GM19463 (cell line): ENCODE data around the gene PCBP2.

Experiments
- ATAC-seq: cut with Tn5 transposase; IDR thresholded peaks from one replicate; pipeline ENCODE4 v1.9.1; 2021; ENCODE audit warnings: mild to moderate bottlenecking, moderate library complexity; ENCODE audit not compliant: unreplicated experiment

Gene PCBP2

DNA sequence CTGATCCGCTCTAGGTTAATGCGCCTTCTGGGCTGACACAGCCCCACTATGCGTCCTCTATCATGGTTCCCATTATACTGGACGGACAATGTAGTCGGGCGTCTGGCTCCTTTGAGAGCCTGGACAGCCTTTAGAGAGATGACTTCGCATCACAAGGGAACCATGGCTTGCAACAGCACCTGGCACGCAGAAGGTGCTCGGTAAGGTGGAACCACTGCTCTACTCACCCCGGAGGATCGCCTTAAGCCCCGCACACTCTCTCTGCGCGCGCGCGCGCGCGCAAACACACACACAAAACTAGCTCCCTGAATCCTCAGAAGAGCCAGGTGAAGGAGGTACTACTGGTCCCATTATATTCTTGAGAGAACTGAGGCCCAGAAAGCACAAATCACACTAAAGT lies 40.3 kb downstream of the PCBP2 start:
- no peak for ATAC-seq

DNA sequence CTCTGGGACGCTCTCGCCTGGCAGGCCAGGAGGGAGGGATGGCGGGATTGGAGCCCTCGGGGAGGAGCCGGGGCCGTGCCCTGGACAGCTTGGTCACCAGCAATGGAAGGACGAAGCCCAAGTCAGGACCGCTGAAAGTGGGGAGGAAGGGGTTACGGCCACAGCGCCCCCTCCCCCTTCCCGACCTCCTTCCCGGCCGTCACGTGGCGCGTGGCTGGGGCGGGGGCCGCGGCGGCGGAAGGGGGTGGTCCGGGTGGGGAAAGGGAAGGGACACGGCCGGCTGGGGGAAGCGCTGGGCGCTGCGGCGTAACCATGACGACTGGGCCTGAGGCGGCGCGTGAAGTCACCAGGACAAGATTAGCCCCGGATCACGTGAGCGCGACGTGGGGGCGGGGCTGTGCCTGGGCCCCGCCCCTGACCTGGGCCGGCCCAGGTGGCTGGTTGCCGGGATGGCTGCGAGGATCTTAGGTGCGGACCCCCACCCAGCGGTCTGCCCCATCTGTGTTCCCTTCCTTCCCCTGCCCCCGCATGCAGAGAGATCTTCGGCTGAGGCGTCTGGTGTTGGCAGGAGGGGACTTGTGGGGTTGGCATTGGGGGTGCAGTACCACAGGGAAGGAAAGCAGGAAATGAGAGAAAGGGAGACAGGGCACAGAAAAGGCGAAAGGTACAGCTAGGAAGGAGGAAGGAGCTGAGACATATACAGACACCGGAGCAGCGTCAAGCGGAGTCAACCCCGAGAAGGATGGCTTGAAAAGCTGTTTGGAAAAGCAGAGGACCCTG lies 41.1 kb downstream of the PCBP2 start:
- ATAC-seq = peak; percentile 98

DNA sequence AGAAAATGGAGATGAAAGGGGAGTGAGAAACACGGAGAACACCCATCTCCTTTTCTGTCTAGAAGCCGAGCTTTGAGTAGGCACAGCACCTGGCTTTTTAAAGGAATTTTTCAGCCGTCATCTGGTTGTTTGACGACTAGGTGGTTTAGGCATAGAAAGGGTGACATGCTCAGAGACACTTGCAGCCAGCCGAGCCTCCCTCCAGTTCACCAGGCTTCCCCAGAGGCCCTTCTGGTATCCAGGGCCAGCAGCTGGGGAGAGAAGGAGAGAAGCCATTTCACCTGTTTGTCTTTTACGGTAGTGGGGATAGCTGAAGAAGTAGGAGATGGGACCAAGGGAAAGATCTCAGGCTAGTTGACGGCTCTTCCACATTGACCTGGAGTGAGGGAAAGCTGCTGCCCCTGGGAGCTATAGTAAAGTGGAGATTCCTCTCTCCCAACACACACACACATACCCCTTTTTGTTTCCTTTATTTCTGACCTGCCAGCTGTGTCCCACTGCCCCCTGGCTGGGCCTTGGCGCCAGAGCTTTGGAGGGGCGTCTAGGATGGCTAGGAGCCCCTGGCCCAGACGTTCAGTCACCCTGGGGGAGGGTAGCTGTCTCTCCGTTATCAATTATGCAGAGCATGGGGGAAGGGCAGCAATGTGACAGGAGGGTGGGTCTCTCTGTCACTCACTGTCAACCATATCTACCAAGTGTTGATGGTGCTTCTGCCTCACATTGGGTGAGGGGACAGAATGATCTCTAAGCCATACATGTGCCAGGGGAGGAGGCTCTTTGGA lies 41.9 kb downstream of the PCBP2 start:
- ATAC-seq = no peak

DNA sequence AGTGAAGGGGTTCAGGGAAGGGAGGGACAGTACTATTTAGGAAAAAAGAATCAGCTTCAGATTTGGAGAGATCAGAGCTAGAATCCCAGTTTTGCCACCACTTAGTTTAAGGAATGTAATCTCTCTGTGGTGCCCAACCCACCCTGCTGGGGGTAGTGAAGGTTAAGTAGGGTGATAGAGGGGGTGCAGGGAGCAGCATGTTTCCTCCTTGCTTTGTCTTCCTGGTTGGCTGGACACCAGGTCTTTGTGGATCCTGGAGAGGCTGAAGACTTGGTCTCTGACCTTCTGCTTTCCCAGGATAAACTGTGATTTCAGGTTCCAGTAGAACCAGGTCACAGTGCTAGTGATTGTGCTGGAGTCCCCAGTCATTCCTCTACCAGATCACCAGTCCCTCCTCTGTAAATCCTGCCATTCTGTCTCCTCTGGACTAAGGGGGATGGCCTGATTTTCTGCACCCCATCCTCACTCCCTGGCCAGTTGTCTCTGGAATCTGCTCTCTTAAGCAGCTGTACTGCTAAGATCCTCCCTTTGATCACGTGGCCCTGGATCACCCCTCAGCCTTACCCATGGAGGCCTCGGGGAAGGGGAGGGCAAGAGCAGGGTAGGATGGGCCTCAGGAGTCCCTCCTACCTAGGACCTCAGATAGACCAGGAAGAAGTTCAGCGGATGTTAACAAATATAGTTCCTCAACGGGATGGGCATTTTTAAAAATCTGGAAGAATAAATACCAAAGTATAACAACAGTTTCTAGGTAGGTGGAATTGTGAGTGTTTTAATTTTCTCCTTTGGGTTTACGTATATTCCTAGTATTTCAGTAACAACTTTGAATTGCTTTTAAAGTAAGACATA lies 44.2 kb downstream of the PCBP2 start:
- no peak for ATAC-seq

DNA sequence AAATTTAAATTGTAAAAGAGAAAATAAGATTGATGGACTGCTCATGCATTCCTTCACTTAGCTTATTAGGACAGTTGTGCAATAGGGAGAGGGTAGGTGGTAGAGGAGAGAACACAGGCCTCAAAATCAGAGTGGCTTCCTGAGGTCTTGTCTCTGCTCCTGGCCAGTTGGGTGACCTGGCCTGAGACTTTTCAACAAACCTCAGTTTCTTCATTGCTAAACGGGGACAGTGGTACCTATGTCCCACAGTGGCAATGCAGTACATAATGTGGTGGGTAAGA lies 44.8 kb downstream of the PCBP2 start:
- ATAC-seq = no peak

DNA sequence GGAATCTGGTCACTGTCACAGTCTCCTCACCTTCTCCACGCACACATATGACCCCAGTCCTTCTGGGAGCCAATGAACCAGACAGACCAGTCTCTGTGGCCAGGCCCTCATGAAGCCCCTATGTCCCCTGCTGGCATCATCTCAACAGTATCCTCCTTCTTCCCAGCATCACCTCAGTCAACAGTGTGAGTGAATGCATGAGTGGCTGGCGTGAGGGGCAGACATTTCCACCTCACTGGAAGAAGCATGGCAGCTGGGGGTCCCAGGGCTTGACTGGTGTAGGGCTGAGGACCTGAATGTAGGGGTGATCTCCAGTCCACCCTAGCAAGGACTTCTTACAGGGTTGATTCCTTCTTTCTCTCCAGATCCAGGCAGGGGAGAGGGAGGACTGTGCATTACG lies 45.6 kb downstream of the PCBP2 start:
- no peak for ATAC-seq

DNA sequence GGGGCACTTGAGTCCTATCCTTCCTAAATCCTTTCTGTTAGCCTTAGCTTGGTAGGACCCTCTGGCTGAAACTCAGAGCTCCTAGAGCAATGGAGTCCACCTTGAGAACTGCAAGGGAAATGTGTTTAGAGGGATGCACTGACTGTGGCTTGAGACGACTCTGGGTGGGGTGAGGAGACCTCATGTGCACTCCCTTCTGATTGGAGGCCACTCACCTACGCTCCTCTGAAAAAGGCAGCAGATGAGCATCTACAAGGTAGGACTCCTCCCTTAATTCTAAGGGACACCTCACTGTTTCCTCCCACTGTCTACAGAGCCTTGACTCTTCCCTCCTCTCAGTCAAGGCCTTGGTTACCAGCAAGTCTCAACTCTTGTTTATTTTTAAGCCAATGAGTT lies 46.3 kb downstream of the PCBP2 start:
- ATAC-seq = no peak

DNA sequence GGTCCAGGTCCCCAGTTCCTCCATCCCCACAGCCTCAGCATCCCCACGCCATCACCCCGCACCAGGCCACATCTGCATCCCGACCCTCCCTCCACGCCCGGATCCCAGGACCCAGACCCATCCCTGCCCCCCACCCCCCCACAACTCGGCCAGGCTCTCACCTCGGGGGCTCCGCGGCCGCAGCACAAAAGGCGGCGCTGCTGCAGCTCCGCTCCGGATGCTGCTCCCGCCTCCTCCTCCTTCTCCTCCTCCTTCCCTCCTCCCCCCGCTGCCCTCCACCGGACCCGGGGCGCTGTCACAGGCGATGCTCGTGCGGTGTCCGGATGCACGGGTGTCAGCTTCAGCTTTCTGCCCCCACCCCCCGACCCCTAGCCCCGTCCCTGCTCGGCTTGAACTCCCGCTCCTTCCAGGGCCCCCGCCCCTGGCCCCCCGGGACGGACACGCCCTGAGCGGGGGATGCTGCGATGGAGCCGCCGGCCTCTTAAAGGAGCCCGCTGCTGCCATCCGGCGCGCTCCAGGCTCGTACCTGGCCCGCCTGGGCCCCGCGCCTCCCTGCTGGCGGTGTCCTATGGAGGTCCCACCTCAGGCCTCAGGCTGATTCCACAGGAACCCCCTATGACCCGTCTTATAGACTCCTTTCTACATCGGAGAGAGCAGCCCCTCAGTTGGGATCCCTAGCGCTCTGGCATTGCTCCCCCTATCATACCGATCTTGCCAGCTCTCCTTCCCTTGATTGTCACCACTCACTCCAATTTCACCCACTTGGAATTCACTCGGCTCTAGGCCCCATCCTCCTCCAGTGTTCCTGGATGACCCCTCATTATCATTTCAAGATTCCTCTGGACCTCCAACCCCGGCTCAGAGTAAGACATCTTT lies 47.6 kb downstream of the PCBP2 start, which contains the start of gene MAP3K12:
MAP3K12 (minus strand) TSS at position 193 of the 876 bp plus-strand sequence. CDS start 12,067 bp downstream, outside the sequence.
- no peak for ATAC-seq

DNA sequence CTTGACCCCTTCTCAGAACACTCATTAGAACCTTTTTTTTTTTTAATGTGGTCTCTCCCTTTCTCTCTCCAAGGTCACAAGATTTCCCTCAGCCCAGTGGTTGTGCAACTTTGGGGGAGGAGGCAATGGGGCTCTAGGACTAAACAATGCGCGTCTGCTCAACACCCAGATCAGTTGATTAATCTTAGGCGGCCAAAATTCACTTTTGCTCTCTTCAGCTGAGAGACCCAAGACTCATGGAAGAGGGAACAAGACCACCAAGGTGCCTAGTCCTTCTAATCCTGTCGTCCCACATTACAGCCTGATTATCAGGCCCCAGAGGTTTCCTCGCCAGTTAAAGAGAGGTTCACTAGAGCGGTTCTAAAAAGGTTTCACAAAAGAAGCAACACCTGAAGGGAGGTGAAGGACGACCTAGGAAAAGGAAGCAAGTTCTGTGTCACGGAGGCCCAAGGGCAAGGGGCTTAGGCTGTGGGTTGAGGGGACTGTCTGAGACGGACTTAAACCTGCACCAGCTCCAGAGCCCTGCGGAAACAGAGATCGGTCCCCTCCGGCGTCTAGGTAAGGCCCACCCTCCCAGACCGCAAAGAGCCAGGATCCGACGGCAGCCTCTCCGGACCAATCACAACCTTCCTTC lies 48.4 kb downstream of the PCBP2 start:
- no peak for ATAC-seq

DNA sequence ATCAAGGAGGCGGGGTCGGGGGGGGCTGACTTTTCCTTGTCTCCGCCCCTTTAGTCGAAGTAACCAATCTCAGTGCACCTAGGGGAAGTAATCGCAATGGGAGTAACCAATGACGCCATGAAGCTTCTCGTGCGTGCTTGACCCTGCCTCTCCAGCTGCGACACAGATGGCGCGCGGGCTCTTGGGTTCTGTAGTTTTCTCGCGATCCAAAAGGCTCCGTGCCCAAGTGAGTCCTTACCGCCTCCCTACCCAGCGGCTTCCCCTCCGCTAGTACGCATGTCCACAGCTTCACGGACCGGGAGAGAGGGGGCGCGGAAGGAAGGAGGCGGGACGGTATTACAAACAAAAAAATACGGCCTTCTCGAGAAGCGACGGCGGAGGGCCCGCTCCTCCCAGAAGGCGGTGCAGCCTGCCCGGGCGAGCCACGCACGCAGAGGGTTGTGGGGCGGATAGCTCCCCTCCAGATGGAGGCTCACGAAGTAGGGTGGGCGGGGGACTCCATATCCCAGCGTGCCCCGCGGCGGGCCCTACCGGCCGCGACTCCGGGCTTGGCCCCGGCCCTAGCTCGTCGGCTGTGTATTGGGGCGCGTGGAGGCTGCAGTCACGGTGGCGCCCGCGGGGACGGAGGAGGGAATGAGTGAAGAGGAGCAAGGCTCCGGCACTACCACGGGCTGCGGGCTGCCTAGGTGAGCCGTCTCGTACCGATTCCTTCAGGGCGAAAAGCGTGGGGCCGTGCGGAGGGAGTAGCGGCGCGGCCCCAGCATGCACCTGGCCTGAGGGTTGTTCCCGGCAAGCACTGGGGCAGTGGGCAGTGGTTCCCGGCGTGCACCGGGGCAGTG lies 49.1 kb downstream of the PCBP2 start, which contains the start of gene TARBP2:
TARBP2 (plus strand) TSS at position 508 of the 839 bp plus-strand sequence; CDS start at position 634, 126 bp downstream.
- ATAC-seq = peak; percentile 79

DNA sequence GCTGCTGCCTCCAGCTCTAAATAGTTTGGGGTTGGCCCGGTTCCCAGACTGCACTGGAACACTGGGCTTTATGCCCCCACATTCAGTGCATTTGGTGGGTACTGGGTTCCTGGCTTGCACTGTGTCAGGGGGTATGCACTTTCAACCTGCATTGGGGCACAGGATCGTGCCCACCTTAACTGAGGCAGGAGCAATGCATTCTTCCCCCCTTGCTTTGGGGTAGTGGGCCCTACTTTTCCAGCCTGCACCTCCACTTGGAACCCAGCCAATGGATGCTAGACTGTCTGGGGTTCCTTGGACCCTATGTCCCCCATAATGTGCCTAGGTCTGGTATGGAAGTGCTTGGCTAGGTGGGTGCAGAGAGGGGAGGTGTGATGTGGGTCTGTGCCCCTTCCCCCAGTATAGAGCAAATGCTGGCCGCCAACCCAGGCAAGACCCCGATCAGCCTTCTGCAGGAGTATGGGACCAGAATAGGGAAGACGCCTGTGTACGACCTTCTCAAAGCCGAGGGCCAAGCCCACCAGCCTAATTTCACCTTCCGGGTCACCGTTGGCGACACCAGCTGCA lies 49.8 kb downstream of the PCBP2 start:
- ATAC-seq = no peak

DNA sequence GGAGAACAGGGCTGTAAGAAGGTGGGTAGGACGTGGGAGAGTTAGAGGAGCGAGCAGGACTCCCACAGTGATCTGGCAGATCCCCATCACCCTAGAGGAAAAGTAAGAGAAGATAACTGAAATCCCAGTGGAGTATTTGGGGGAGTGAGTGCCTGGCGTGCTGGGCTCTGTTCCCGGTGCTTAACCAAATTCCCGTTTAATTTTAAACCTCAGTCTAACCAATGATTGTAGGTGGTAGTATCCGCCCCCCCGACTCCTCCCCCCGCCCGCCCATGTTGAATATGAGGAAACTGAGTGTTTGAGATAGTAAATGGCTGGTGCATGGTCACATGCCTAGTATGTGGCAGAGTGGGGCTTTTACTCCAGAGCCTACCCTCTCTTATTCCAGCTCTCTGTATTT lies 50.4 kb downstream of the PCBP2 start:
- no peak for ATAC-seq

DNA sequence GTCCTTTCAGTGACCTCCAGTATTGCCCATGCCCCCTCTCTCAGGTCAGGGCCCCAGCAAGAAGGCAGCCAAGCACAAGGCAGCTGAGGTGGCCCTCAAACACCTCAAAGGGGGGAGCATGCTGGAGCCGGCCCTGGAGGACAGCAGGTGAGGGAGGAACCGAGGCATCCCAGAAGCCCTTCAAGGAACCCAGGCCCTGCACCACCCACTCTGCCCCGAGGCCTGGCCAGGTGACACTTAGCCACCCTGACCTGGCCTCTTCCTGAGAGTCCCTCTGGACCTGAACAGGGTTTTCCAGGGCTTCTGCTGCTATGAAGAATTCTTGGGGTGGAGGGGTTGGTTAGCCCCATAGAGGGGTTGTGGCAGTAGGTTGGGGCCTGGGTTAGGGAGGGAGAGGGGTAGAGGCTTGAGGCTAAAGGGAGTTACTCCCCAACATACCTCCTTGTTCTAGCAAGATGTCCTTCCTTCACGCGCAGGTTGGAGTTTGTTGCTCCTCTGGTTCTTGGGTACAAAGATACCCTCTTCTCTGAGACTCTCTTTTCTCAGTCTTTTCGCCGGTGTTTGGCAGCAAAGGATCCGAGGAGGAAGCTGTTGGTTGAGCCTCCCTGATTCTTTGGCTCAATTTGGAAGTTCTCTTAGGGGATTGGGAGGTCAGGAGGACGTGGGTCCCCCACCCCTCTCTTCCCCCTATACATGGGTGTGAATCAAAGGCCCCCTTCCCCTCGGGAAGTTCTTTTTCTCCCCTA lies 51.3 kb downstream of the PCBP2 start:
- ATAC-seq = no peak

DNA sequence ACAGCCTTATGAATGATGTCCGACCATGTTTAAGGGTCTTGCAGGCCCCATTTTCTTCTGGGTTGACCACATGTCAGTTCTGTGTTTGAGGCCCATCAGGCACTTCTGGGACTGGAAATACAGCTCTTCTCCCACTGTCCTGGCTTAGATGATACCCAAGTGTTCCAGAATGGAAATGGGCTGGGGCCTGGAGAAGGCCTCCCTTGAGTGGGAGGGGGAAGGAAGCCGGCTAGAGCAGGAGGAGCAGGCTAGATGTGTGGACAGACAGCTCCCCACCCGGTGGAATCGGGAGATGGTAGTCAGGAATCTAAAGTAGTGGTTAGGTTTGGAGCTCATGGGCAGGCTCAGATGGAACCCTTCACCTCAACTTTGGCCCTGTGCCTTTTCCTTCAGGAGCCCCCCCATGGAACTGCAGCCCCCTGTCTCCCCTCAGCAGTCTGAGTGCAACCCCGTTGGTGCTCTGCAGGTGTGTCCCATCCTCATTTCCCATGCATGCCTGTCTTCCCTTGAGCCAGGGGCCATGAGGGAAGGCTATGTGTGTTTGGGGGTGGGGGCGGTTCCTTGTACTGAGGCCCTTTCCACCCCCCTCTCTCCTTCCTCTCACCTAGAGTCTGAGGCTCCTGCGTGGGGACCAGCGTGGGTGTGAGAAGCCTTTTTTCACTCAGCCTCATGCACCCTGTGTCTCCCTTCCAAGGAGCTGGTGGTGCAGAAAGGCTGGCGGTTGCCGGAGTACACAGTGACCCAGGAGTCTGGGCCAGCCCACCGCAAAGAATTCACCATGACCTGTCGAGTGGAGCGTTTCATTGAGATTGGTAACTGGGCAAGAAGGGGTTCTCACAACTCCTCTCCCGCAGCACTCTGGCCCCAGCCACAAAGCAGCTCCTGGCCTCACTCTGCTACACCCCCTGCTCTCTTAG lies 52.4 kb downstream of the PCBP2 start:
- no peak for ATAC-seq

DNA sequence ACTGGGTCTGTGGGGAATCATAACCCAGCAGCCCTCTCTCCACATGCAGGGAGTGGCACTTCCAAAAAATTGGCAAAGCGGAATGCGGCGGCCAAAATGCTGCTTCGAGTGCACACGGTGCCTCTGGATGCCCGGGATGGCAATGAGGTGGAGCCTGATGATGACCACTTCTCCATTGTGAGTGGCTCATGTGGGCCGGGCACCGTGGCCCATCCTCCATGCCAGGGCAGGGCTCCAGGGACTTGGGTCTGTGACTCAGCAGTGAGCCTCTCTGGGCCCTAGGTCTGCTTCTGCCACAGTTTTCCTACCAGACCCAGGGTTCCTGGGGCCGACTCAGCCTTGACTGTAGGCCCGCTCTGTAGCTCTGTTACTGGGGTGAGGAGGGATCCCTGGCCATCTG lies 53.2 kb downstream of the PCBP2 start:
- no peak for ATAC-seq

DNA sequence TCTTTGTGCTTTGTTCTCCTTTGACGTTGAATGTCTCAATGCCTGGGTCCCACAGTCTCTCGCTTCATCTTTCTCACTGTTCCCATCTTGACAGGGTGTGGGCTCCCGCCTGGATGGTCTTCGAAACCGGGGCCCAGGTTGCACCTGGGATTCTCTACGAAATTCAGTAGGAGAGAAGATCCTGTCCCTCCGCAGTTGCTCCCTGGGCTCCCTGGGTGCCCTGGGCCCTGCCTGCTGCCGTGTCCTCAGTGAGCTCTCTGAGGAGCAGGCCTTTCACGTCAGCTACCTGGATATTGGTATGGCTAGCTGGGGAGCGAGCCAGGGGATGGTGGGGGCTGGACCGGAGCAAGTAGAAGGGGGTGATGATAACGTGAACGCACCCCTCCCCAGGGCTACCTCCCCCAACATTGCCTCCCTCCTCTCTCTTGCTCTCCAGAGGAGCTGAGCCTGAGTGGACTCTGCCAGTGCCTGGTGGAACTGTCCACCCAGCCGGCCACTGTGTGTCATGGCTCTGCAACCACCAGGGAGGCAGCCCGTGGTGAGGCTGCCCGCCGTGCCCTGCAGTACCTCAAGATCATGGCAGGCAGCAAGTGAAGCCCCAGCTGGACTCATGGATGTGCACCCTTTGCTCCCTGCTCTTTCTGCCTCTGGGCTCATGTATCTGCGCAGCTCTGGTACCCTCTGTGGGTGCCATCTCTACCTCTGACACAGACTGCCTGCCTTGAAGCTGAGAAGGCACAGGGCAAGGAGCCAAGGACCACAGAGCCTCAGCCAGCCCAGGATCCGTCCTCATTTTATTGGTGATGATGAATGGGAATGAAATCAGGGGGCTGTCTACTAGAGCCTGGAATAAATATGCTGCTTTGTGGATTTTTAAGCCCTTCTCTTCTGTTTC lies 53.9 kb downstream of the PCBP2 start:
- no peak for ATAC-seq
